Activated naive CD4-positive, alpha-beta T cell treated with anti-CD3 and anti-CD28 coated beads, Interleukin-2, amount 50 U/mL, for 72 hours (primary cell): ENCODE data around the gene PEX11B. TPM values are rescaled to one million over a fixed set of nuclear protein-coding genes. Genes with fewer than 3 reads are reported as not detected.

Source experiments
- total RNA-seq, 2 donors: library from RNA; stranded (reverse); gene quantifications; one replicate each; pipeline ENCODE4 v1.2.3, GENCODE V29; 2022

The PEX11B gene
- total RNA-seq, 2 donors from 2014 or later: 17.9 to 36.1 TPM

Other genes with a start within 250 kb of the PEX11B start
- gene PDZK1, start 211.3 kb downstream of the PEX11B start, total RNA-seq: not detected
- gene CD160, start 199.2 kb downstream of the PEX11B start, total RNA-seq: under 1 TPM in 1 of 2 donors, not detected in 1; 0.64 TPM
- 10 to 100 TPM; 10.7 to 12.6 TPM for gene RNF115, start 94.6 kb downstream of the PEX11B start, total RNA-seq
- gene POLR3C, start 94.5 kb downstream of the PEX11B start, total RNA-seq: 10 to 100 TPM; 15.1 to 26.2 TPM
- gene NUDT17, start 73.1 kb downstream of the PEX11B start, total RNA-seq: 1 to 10 TPM; 2.6 to 3.9 TPM
- gene PIAS3, start 59.6 kb downstream of the PEX11B start, total RNA-seq: 10 to 100 TPM; 28.6 to 33.5 TPM
- under 1 TPM; 0.50 to 0.53 TPM for gene ANKRD35, start 32.9 kb downstream of the PEX11B start, total RNA-seq
- 1 to 10 TPM; 1.0 to 1.5 TPM for gene ITGA10, start 8.7 kb downstream of the PEX11B start, total RNA-seq
- gene RBM8A, start 8.8 kb upstream of the PEX11B start, total RNA-seq: 100 to 1,000 TPM; 254 to 286 TPM
- gene LIX1L, start 39.3 kb upstream of the PEX11B start, total RNA-seq: 10 to 100 TPM; 47.9 to 50.1 TPM
- gene ANKRD34A, start 45.9 kb upstream of the PEX11B start, total RNA-seq: 1 to 10 TPM; 5.4 to 9.1 TPM
- 10 to 100 TPM; 22.0 to 31.9 TPM for gene POLR3GL, start 46.0 kb upstream of the PEX11B start, total RNA-seq
- gene TXNIP, start 77.9 kb upstream of the PEX11B start, total RNA-seq: 100 to 1,000 TPM in 1 of 2 donors, 10 to 100 TPM in 1; 67.9 to 120 TPM
- gene HJV, start 103.0 kb upstream of the PEX11B start, total RNA-seq: not detected
- gene NBPF10, start 226.1 kb upstream of the PEX11B start, total RNA-seq: 1 to 10 TPM; 2.1 to 3.1 TPM